Natural killer cell (primary cell): ENCODE data around the gene MAP3K21. TPM values are rescaled to one million over a fixed set of nuclear protein-coding genes. Genes with fewer than 3 reads are reported as not detected.

ENCODE experiments used
- ATAC-seq, 3 donors: fragments of 150-1000 bp in 2 of 3; fragments of 200-7000 bp in 1 of 3; cut with Tn5 transposase; 1 replicate in 1 of 3; 2 replicates in 2 of 3; pipeline ENCODE4 v1.10.0; 2021; ENCODE audit warnings: mild to moderate bottlenecking in 2 of 3, moderate library complexity in 2 of 3
- DNase-seq, 2 donors: peaks; one replicate each; pipeline versions ENCODE4 v3.0.0 to v3.0.0-alpha.2; 2013 to 2021; ENCODE audit warnings: mixed read lengths in 1 of 2
- H3K27ac ChIP-seq: one replicate; pipeline ENCODE4 v1.5.1; 2013; ENCODE audit warnings: mild to moderate bottlenecking, low read length
- H3K27me3 ChIP-seq: one replicate; pipeline ENCODE4 v1.6.1; 2013; ENCODE audit warnings: low read length; ENCODE audit not compliant: control insufficient read depth, insufficient read depth
- H3K36me3 ChIP-seq: one replicate; pipeline ENCODE4 v1.6.1; 2013; ENCODE audit warnings: low read length; ENCODE audit not compliant: control insufficient read depth, insufficient read depth
- H3K4me1 ChIP-seq: one replicate; pipeline ENCODE4 v1.6.1; 2013; ENCODE audit warnings: low read length; ENCODE audit not compliant: control insufficient read depth, insufficient read depth
- H3K4me3 ChIP-seq: one replicate; pipeline ENCODE4 v1.5.1; 2013; ENCODE audit warnings: low read length
- H3K9me3 ChIP-seq: one replicate; pipeline ENCODE4 v1.6.1; 2013; ENCODE audit warnings: low read length; ENCODE audit not compliant: control insufficient read depth, insufficient read depth
- H3K27ac Mint-ChIP-seq, 2 donors: one replicate each; pipeline ENCODE4 v1.8.0; 2022; ENCODE audit warnings: mild to moderate bottlenecking in 2 of 2, mixed read lengths in 2 of 2, moderate library complexity in 1 of 2
- H3K27me3 Mint-ChIP-seq, 2 donors: one replicate each; pipeline ENCODE4 v1.8.0; 2022; ENCODE audit warnings: low read depth in 2 of 2, mixed read lengths in 2 of 2
- H3K36me3 Mint-ChIP-seq: one replicate; pipeline ENCODE4 v1.8.0; 2022; ENCODE audit warnings: mixed read lengths
- H3K4me1 Mint-ChIP-seq, 2 donors: one replicate each; pipeline ENCODE4 v1.8.0; 2022; ENCODE audit warnings: mixed read lengths in 2 of 2
- H3K4me3 Mint-ChIP-seq: one replicate; pipeline ENCODE4 v1.8.0; 2022; ENCODE audit warnings: mild to moderate bottlenecking, moderate library complexity, mixed read lengths
- H3K9me3 Mint-ChIP-seq, 2 donors: one replicate each; pipeline ENCODE4 v1.8.0; 2022; ENCODE audit warnings: mixed read lengths in 2 of 2
- CTCF ChIP-seq: fragments of 200-600 bp; IDR thresholded peaks from one replicate; pipeline ENCODE4 v1.8.0; 2022; ENCODE audit warnings: antibody characterized with exemption
- WGBS: methylation state at CpG from one replicate; pipeline ENCODE4 v1.1.7; 2013; ENCODE audit warnings: missing lambda C conversion rate; ENCODE audit not compliant: insufficient coverage; 5-methylcytosine and 5-hydroxymethylcytosine counted together
- intact Hi-C: fragments of 100-400 bp; cut with micrococcal nuclease; formaldehyde crosslinking; loops from one replicate; pipeline ENCODE4 v1.14.2; 2022
- total RNA-seq, 4 donors: library from RNA; stranded (reverse); fragments of 120-200 nt in 1 of 4; gene quantifications; one replicate each; pipeline versions ENCODE4 v1.2.3 to v1.2.4, GENCODE V29; 2013 to 2022

The MAP3K21 gene
- total RNA-seq, 3 donors from 2014 or later (not counting 1 experiment from before 2014, with no cell fraction given), result 0.14 to 0.70 (median 0.27) TPM

GRCh38 chr1:233334092-233334491, 6.6 kb downstream of the MAP3K21 start:
- H3K27ac ChIP-seq, result no peak overlapping the region
- Mint-ChIP-seq H3K36me3 (no peaks in the 10 kb centered on the region), H3K27me3 (peaks cover 20 to 42% of the 10 kb centered on the region in 2 donors), H3K27ac (no peak overlapping the region), H3K4me1 (peaks cover 0 to 2% of the 10 kb centered on the region in 2 donors), H3K9me3 (no peaks in the 10 kb centered on the region), H3K4me3 (no peak overlapping the region)
- DNase-seq (no peak), ATAC-seq (no peak)
- WGBS, result 97% methylated on average over 7 of the region's 7 CpGs
- no peaks in the 10 kb centered on the region for H3K36me3 ChIP-seq
- peaks cover 4% of the 10 kb centered on the region for H3K4me1 ChIP-seq
- intact Hi-C loops, result no loop called here
- no peak overlapping the region for H3K4me3 ChIP-seq
- peaks cover 7% of the 10 kb centered on the region for H3K27me3 ChIP-seq
- TF ChIP-seq CTCF, result no peak
- H3K9me3 ChIP-seq, result no peaks in the 10 kb centered on the region

- 92% methylated on average over 5 of the region's 5 CpGs for WGBS
- Histone ChIP-seq H3K27ac (no peak overlapping the region), H3K4me3 (no peak overlapping the region), H3K9me3 (no peaks in the 10 kb centered on the region), H3K4me1 (no peaks in the 10 kb centered on the region), H3K36me3 (no peaks in the 10 kb centered on the region), H3K27me3 (peaks cover 6% of the 10 kb centered on the region)
- no peak for TF ChIP-seq CTCF
- Mint-ChIP-seq H3K27ac (no peak overlapping the region), H3K9me3 (peaks cover 0 to 2% of the 10 kb centered on the region in 2 donors), H3K36me3 (no peaks in the 10 kb centered on the region), H3K4me3 (no peak overlapping the region), H3K4me1 (peaks cover 0 to 8% of the 10 kb centered on the region in 2 donors), H3K27me3 (peaks cover 24 to 49% of the 10 kb centered on the region in 2 donors)
- ATAC-seq (no peak), DNase-seq (no peak)
- intact Hi-C loops, result no loop called here
Measured at GRCh38 chr1:233336554-233337456, 9.3 kb downstream of the MAP3K21 start.

DNA sequence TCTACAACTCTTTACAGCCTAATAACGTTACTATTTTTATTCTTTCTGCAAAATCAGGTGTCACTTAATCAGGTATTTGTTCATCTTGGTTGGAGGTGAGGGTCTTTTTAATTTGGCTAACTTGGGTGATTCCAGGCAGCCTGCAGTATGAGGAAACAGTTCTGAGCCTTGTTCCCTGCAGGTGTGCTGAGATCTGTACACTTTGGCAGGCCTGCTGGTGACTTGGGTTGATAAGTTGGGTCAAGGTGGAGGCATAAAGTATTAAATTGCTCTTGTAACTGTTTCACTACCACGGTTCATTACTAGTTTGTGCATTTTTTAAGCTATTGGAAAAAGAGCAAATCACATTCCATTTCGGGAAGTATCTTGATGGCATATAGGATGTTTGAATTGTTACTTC, 10.0 kb downstream of the MAP3K21 start:
- Mint-ChIP-seq H3K27me3 (peaks cover 17 to 49% of the 10 kb centered on the region in 2 donors), H3K9me3 (peaks cover 0 to 2% of the 10 kb centered on the region in 2 donors), H3K4me3 (no peak overlapping the region), H3K4me1 (peaks cover 0 to 8% of the 10 kb centered on the region in 2 donors), H3K36me3 (no peaks in the 10 kb centered on the region), H3K27ac (no peak overlapping the region)
- no peak for TF ChIP-seq CTCF
- Histone ChIP-seq H3K27ac (no peak overlapping the region), H3K4me3 (no peak overlapping the region), H3K4me1 (no peaks in the 10 kb centered on the region), H3K9me3 (no peaks in the 10 kb centered on the region), H3K36me3 (no peaks in the 10 kb centered on the region), H3K27me3 (peaks cover 4% of the 10 kb centered on the region)
- intact Hi-C loops, result no loop called here
- DNase-seq (no peak), ATAC-seq (no peak)
- WGBS, result 95% methylated on average over 2 of the region's 3 CpGs
